H9 (cell line): ENCODE measurements around the gene P3H3. TPM values are rescaled to one million over a fixed set of nuclear protein-coding genes. Genes with fewer than 3 reads are reported as not detected.

Experiments
- DNase-seq: peaks from one replicate; pipeline ENCODE4 v3.0.0-alpha.2; 2017
- H2AFZ ChIP-seq: one replicate; pipeline ENCODE4 v1.6.1; 2013; ENCODE audit warnings: mild to moderate bottlenecking, low read length, control low read depth, moderate library complexity
- H2AK5ac ChIP-seq: 2 replicates; pipeline ENCODE4 v1.6.1; 2013; ENCODE audit warnings: low read length, control low read depth, mixed read lengths; ENCODE audit not compliant: insufficient read length
- H2BK120ac ChIP-seq: one replicate; pipeline ENCODE4 v1.6.1; 2013; ENCODE audit warnings: low read depth, mild to moderate bottlenecking, low read length, control low read depth, inconsistent platforms; ENCODE audit not compliant: poor library complexity, severe bottlenecking
- H2BK12ac ChIP-seq: 2 replicates; pipeline ENCODE4 v1.6.1; 2013; ENCODE audit warnings: low read length, control low read depth, mixed read lengths, low read depth; ENCODE audit not compliant: insufficient read length
- H2BK15ac ChIP-seq: 2 replicates; pipeline ENCODE4 v1.6.1; 2013; ENCODE audit warnings: low read depth, low read length, control low read depth
- H2BK20ac ChIP-seq: one replicate; pipeline ENCODE4 v1.6.1; 2013; ENCODE audit warnings: low read depth, mild to moderate bottlenecking, low read length, control low read depth, inconsistent platforms; ENCODE audit not compliant: poor library complexity, severe bottlenecking
- H2BK5ac ChIP-seq: 2 replicates; pipeline ENCODE4 v1.6.1; 2013; ENCODE audit warnings: low read length, control low read depth, mixed read lengths; ENCODE audit not compliant: insufficient read length
- H3K14ac ChIP-seq: 2 replicates; pipeline ENCODE4 v1.6.1; 2013; ENCODE audit warnings: low read length, control low read depth; ENCODE audit not compliant: insufficient read depth
- H3K18ac ChIP-seq: 2 replicates; pipeline ENCODE4 v1.6.1; 2013; ENCODE audit warnings: low read depth, mild to moderate bottlenecking, mixed read lengths, low read length, control low read depth; ENCODE audit not compliant: insufficient read length
- H3K23ac ChIP-seq: 2 replicates; pipeline ENCODE4 v1.6.1; 2013; ENCODE audit warnings: low read length, control low read depth, mixed read lengths, low read depth; ENCODE audit not compliant: insufficient read length
- H3K23me2 ChIP-seq: 2 replicates; pipeline ENCODE4 v1.6.1; 2013; ENCODE audit warnings: low read depth, mild to moderate bottlenecking, mixed read lengths, low read length, control low read depth; ENCODE audit not compliant: insufficient read length, poor library complexity, severe bottlenecking
- H3K27ac ChIP-seq: 2 replicates; pipeline ENCODE4 v1.5.1; 2013; ENCODE audit warnings: low read length, control low read depth, mixed read lengths, low read depth; ENCODE audit not compliant: insufficient read length
- H3K27me3 ChIP-seq: 2 replicates; pipeline ENCODE4 v1.6.1; 2013; ENCODE audit warnings: low read length, control low read depth, inconsistent platforms; ENCODE audit not compliant: insufficient read depth
- H3K4ac ChIP-seq: 2 replicates; pipeline ENCODE4 v1.6.1; 2013; ENCODE audit warnings: low read depth, mild to moderate bottlenecking, control low read depth, inconsistent platforms, low read length, moderate library complexity
- H3K4me1 ChIP-seq: 2 replicates; pipeline ENCODE4 v1.6.1; 2013; ENCODE audit warnings: low read length, control low read depth, inconsistent platforms; ENCODE audit not compliant: insufficient read depth
- H3K4me2 ChIP-seq: 2 replicates; pipeline ENCODE4 v1.6.1; 2013; ENCODE audit warnings: low read length, control low read depth, mixed read lengths; ENCODE audit not compliant: insufficient read length, insufficient read depth
- H3K56ac ChIP-seq: 2 replicates; pipeline ENCODE4 v1.6.1; 2013; ENCODE audit warnings: low read depth, mild to moderate bottlenecking, mixed read lengths, low read length, control low read depth; ENCODE audit not compliant: insufficient read length
- H3K79me1 ChIP-seq: 2 replicates; pipeline ENCODE4 v1.6.1; 2013; ENCODE audit warnings: low read depth, mild to moderate bottlenecking, moderate library complexity, low read length, control low read depth, inconsistent platforms; ENCODE audit not compliant: insufficient read depth, poor library complexity, severe bottlenecking
- H3K79me2 ChIP-seq: 2 replicates; pipeline ENCODE4 v1.6.1; 2013; ENCODE audit warnings: low read length, control low read depth, inconsistent platforms; ENCODE audit not compliant: insufficient read depth
- H3K9ac ChIP-seq: 2 replicates; pipeline ENCODE4 v1.6.1; 2013; ENCODE audit warnings: low read length, control low read depth, mixed read lengths; ENCODE audit not compliant: insufficient read length; ENCODE audit errors: extremely low read depth
- H3K9me3 ChIP-seq: one replicate; pipeline ENCODE4 v1.6.1; 2013; ENCODE audit warnings: low read depth, low read length, inconsistent platforms; ENCODE audit not compliant: control insufficient read depth
- H3T11ph ChIP-seq: one replicate; pipeline ENCODE4 v1.6.1; 2013; ENCODE audit warnings: mild to moderate bottlenecking, low read length, control low read depth, inconsistent platforms
- H4K20me1 ChIP-seq: one replicate; pipeline ENCODE4 v1.6.1; 2013; ENCODE audit not compliant: control insufficient read depth, insufficient read length, insufficient read depth
- H4K5ac ChIP-seq: 2 replicates; pipeline ENCODE4 v1.6.1; 2013; ENCODE audit warnings: low read depth, mild to moderate bottlenecking, mixed read lengths, low read length, control low read depth; ENCODE audit not compliant: insufficient read length
- H4K8ac ChIP-seq: replicated peaks from 2 replicates; pipeline ENCODE4 v1.6.1; 2013; ENCODE audit warnings: low read length, control low read depth, mixed read lengths, low read depth; ENCODE audit not compliant: insufficient read length
- H4K91ac ChIP-seq: 2 replicates; pipeline ENCODE4 v1.6.1; 2013; ENCODE audit warnings: low read depth, mild to moderate bottlenecking, moderate library complexity, mixed read lengths, low read length, control low read depth; ENCODE audit not compliant: insufficient read length
- H3K27ac Mint-ChIP-seq, 3 experiments: 2 replicates in 2 of 3; 3 replicates in 1 of 3; pipeline ENCODE4 v1.8.0; 2020 to 2021; ENCODE audit warnings: mixed read lengths in 3 of 3, mild to moderate bottlenecking in 1 of 3, moderate library complexity in 1 of 3
- H3K27me3 Mint-ChIP-seq: 2 replicates; pipeline ENCODE4 v1.8.0; 2021; ENCODE audit warnings: low read depth, mild to moderate bottlenecking, moderate library complexity, mixed read lengths
- H3K36me3 Mint-ChIP-seq, 3 experiments: 2 replicates in 2 of 3; 3 replicates in 1 of 3; pipeline ENCODE4 v1.8.0; 2020 to 2021; ENCODE audit warnings: low read depth in 3 of 3, mixed read lengths in 3 of 3; ENCODE audit not compliant: insufficient read depth in 1 of 3
- H3K4me1 Mint-ChIP-seq, 2 experiments: 2 replicates each; pipeline ENCODE4 v1.8.0; 2020; ENCODE audit warnings: mixed read lengths in 2 of 2
- H3K4me3 Mint-ChIP-seq, 2 experiments: 2 replicates in 1 of 2; 3 replicates in 1 of 2; pipeline ENCODE4 v1.8.0; 2020 to 2021; ENCODE audit warnings: mild to moderate bottlenecking in 2 of 2, mixed read lengths in 2 of 2, moderate library complexity in 1 of 2
- H3K9me3 Mint-ChIP-seq, 2 experiments: 2 replicates in 1 of 2; 3 replicates in 1 of 2; pipeline ENCODE4 v1.8.0; 2020; ENCODE audit warnings: mild to moderate bottlenecking in 2 of 2, mixed read lengths in 2 of 2, moderate library complexity in 1 of 2
- WGBS: extraction: QIAGEN DNeasy Blood & Tissue Kit; methylation state at CpG from one replicate; pipeline ENCODE4 v1.1.7; 2013; ENCODE audit warnings: missing lambda C conversion rate, low lambda C conversion rate, mixed read lengths; ENCODE audit not compliant: insufficient read length; ENCODE audit errors: extremely low coverage; 5-methylcytosine and 5-hydroxymethylcytosine counted together
- total RNA-seq: library from RNA; stranded (reverse); gene quantifications from 2 replicates; pipeline ENCODE4 v1.2.1, GENCODE V29; 2021
- TF ChIP-seq, protein P1 (sequence below): fragments of 200-600 bp; sonication (generic); conservative IDR thresholded peaks from 3 replicates; pipeline ENCODE4 v1.8.0; 2021; ENCODE audit warnings: antibody characterized with exemption, mild to moderate bottlenecking

The P3H3 gene
- total RNA-seq, 1 experiment from 2014 or later = 55.0 TPM

DNA sequence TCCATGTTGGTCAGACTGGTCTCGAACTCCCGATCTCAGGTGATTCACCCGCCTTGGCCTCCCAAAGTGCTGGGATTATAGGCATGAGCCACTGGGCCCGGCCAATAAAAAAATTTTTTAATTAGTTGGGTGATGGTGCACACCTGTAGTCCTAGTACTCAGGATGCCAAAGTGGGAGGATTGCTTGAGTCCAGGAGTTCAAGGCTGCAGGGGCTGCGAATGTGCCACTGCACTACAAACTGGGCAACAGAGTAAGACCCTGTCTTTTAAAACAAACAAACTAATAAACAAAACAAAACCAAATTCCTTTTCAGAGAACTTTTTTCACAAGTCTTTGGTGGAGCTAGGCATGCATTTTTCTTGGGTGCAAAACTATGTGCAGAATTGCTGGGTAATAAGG lies 55.0 kb downstream of the P3H3 start:
- Mint-ChIP-seq H3K36me3 (peaks cover 0 to 32% (median 22%) of the 10 kb centered on the region in 3 experiments; a peak in 4 of 7 replicates), H3K9me3 (no peaks in the 10 kb centered on the region), H3K4me3 (no peak overlapping the region), H3K27me3 (no peaks in the 10 kb centered on the region), H3K27ac (no peak overlapping the region), H3K4me1 (peaks cover 22 to 32% of the 10 kb centered on the region in 2 experiments)
- Histone ChIP-seq H2AFZ (no peak overlapping the region), H3K9me3 (no peaks in the 10 kb centered on the region), H2AK5ac (no peak overlapping the region), H3K56ac (no peak overlapping the region), H3K23me2 (no peaks in the 10 kb centered on the region), H2BK15ac (no peak overlapping the region), H3K79me1 (no peaks in the 10 kb centered on the region), H2BK20ac (no peak overlapping the region), H3K23ac (no peak overlapping the region), H2BK5ac (no peak overlapping the region), H3K14ac (no peak overlapping the region), H3K4ac (no peak overlapping the region), H3K4me1 (peaks cover 2% of the 10 kb centered on the region; the same call in 1 of the 2 replicates), H2BK12ac (no peak overlapping the region), H3K18ac (no peak overlapping the region), H3K79me2 (no peaks in the 10 kb centered on the region), H4K91ac (no peak overlapping the region), H3T11ph (no peak overlapping the region), H4K20me1 (no peaks in the 10 kb centered on the region), H4K8ac (no peak overlapping the region), H3K27ac (no peak overlapping the region), H3K4me2 (no peak overlapping the region), H2BK120ac (no peak overlapping the region), H4K5ac (no peak overlapping the region), H3K27me3 (no peaks in the 10 kb centered on the region), H3K9ac (no peak overlapping the region)
- WGBS = no CpG with 5 or more reads among the region's 5 CpGs
- no peak for DNase-seq
- TF ChIP-seq, protein P1, sequence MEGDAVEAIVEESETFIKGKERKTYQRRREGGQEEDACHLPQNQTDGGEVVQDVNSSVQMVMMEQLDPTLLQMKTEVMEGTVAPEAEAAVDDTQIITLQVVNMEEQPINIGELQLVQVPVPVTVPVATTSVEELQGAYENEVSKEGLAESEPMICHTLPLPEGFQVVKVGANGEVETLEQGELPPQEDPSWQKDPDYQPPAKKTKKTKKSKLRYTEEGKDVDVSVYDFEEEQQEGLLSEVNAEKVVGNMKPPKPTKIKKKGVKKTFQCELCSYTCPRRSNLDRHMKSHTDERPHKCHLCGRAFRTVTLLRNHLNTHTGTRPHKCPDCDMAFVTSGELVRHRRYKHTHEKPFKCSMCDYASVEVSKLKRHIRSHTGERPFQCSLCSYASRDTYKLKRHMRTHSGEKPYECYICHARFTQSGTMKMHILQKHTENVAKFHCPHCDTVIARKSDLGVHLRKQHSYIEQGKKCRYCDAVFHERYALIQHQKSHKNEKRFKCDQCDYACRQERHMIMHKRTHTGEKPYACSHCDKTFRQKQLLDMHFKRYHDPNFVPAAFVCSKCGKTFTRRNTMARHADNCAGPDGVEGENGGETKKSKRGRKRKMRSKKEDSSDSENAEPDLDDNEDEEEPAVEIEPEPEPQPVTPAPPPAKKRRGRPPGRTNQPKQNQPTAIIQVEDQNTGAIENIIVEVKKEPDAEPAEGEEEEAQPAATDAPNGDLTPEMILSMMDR = no peak
